Mesothelial cell of epicardium (in vitro differentiated cells): ENCODE measurements around the gene CES5A. TPM values are rescaled to one million over a fixed set of nuclear protein-coding genes. Genes with fewer than 3 reads are reported as not detected.

ENCODE experiments used
- DNase-seq, 2 experiments: peaks; one replicate each; pipeline ENCODE4 v3.0.0; 2021; ENCODE audit warnings: low spot score in 2 of 2; ENCODE audit not compliant: unreplicated experiment in 2 of 2
- H3K27ac Mint-ChIP-seq: 2 replicates; pipeline ENCODE4 v1.8.0; 2021; ENCODE audit warnings: mixed read lengths
- H3K27me3 Mint-ChIP-seq: 2 replicates; pipeline ENCODE4 v1.8.0; 2021; ENCODE audit warnings: low read depth, mixed read lengths
- H3K36me3 Mint-ChIP-seq: 2 replicates; pipeline ENCODE4 v1.8.0; 2021; ENCODE audit warnings: mixed read lengths
- H3K4me1 Mint-ChIP-seq: 2 replicates; pipeline ENCODE4 v1.8.0; 2021; ENCODE audit warnings: mixed read lengths
- H3K4me3 Mint-ChIP-seq: 2 replicates; pipeline ENCODE4 v1.8.0; 2021; ENCODE audit warnings: mild to moderate bottlenecking, moderate library complexity, mixed read lengths
- H3K9me3 Mint-ChIP-seq: 2 replicates; pipeline ENCODE4 v1.8.0; 2021; ENCODE audit warnings: mixed read lengths
- total RNA-seq: library from RNA; stranded (reverse); gene quantifications from 3 replicates; pipeline ENCODE4 v1.2.1, GENCODE V29; 2021
- TF ChIP-seq, protein P1 (sequence below): fragments of 200-600 bp; sonication (generic); IDR thresholded peaks from one replicate; pipeline ENCODE4 v1.5.0; 2021; ENCODE audit warnings: antibody characterized with exemption; ENCODE audit not compliant: unreplicated experiment

CES5A gene, protein sequence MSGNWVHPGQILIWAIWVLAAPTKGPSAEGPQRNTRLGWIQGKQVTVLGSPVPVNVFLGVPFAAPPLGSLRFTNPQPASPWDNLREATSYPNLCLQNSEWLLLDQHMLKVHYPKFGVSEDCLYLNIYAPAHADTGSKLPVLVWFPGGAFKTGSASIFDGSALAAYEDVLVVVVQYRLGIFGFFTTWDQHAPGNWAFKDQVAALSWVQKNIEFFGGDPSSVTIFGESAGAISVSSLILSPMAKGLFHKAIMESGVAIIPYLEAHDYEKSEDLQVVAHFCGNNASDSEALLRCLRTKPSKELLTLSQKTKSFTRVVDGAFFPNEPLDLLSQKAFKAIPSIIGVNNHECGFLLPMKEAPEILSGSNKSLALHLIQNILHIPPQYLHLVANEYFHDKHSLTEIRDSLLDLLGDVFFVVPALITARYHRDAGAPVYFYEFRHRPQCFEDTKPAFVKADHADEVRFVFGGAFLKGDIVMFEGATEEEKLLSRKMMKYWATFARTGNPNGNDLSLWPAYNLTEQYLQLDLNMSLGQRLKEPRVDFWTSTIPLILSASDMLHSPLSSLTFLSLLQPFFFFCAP
- not detected in 3 replicates for total RNA-seq

- Mint-ChIP-seq H3K4me3 (no peak within 1 kb of the TSS), H3K9me3 (no peaks in the 10 kb centered on the region)
These were observed at the start of gene CES5A for GRCh38 chr16:55875273-55875672. CES5A (minus strand) TSS chr16:55875373; CDS start chr16:55875221, 152 bp downstream.

DNA sequence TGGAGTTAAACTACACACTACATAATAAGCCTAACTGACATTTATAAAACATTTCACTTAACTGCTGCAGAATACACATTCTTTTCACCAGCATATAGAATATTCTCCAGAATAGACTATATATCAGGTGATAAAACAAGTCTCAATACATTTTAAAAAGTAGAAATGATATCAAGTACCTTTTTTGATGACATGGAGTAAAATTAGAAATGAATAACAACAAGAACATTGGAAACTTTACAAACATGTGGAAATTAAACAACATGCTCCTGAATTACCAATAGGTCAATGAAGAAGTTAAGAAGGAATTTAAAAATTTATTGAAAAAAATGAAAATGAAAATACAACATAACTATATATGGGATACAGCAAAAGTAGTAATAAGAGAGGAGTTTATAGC lies 47.5 kb upstream of the CES5A start:
- H3K9me3 Mint-ChIP-seq, result peaks cover 19% of the 10 kb centered on the region
- TF ChIP-seq, protein P1, sequence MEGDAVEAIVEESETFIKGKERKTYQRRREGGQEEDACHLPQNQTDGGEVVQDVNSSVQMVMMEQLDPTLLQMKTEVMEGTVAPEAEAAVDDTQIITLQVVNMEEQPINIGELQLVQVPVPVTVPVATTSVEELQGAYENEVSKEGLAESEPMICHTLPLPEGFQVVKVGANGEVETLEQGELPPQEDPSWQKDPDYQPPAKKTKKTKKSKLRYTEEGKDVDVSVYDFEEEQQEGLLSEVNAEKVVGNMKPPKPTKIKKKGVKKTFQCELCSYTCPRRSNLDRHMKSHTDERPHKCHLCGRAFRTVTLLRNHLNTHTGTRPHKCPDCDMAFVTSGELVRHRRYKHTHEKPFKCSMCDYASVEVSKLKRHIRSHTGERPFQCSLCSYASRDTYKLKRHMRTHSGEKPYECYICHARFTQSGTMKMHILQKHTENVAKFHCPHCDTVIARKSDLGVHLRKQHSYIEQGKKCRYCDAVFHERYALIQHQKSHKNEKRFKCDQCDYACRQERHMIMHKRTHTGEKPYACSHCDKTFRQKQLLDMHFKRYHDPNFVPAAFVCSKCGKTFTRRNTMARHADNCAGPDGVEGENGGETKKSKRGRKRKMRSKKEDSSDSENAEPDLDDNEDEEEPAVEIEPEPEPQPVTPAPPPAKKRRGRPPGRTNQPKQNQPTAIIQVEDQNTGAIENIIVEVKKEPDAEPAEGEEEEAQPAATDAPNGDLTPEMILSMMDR, result no peak
- peaks cover 25% of the 10 kb centered on the region for H3K27me3 Mint-ChIP-seq
- H3K36me3 Mint-ChIP-seq, result no peaks in the 10 kb centered on the region
- no peaks in the 10 kb centered on the region for H3K4me1 Mint-ChIP-seq
- no peak overlapping the region for H3K4me3 Mint-ChIP-seq
- no peak for DNase-seq
- no peak overlapping the region for H3K27ac Mint-ChIP-seq

More at GRCh38 chr16:55875273-55875672, at the start of gene CES5A:
- TF ChIP-seq, protein P1, result no peak
- DNase-seq, result no peak
- Mint-ChIP-seq H3K36me3 (no peaks in the 10 kb centered on the region), H3K27me3 (peaks cover 27% of the 10 kb centered on the region), H3K27ac (no peak within 1 kb of the TSS), H3K4me1 (peaks cover 14% of the 10 kb centered on the region)

GRCh38 chr16:55917373-55918160 lies 42.4 kb upstream of the CES5A start:
- peaks cover 19% of the 10 kb centered on the region for H3K9me3 Mint-ChIP-seq
- H3K27ac Mint-ChIP-seq, result no peak overlapping the region
- no peak for DNase-seq
- TF ChIP-seq, protein P1, result no peak
- no peak overlapping the region for H3K4me3 Mint-ChIP-seq
- no peaks in the 10 kb centered on the region for H3K36me3 Mint-ChIP-seq
- peaks cover 1% of the 10 kb centered on the region for H3K27me3 Mint-ChIP-seq
- H3K4me1 Mint-ChIP-seq, result peaks cover 31% of the 10 kb centered on the region

DNA sequence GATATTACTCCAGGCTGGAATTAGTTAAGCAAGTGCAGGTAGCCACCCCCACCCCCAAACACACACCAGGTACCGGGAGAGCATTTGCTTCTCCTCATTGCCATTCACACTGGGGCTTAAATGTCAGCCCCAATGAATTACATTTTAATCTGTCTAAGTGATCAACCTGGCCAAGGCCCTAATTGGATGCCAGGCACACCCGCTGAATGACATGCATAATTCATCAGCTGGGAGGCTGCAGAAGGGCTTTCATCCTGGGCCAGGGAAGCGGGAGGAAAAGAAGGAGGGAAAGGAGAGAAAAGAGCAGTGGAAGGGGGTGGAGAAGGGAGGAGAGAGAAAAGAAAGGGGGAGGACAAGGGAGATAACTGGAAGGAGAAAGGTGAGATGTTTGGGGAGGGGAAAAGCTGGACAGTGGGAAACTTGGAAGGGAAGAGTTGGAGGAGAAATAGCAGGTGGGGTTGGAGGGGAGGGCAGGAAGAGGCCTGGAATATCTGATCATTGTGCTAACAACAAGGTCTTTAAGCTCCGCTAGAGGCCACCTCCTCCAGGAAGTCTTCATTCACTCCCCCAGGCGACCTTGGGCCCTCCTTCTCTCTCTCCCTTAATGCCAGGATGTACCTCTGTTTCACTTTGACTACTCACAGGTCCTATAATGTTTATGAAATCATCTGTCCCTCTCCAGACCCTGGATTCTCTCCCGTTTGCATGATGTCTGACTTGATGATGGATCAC lies 40.1 kb upstream of the CES5A start:
- DNase-seq, result no peak
- H3K4me3 Mint-ChIP-seq, result no peak overlapping the region
- no peaks in the 10 kb centered on the region for H3K27me3 Mint-ChIP-seq
- peaks cover 13% of the 10 kb centered on the region for H3K9me3 Mint-ChIP-seq
- H3K27ac Mint-ChIP-seq, result peak overlapping the region; percentile 14
- peaks cover 38% of the 10 kb centered on the region for H3K4me1 Mint-ChIP-seq
- H3K36me3 Mint-ChIP-seq, result no peaks in the 10 kb centered on the region
- TF ChIP-seq, protein P1, result no peak

GRCh38 chr16:55914383-55914782 lies 39.2 kb upstream of the CES5A start:
- peak overlapping the region; percentile 65 for H3K27ac Mint-ChIP-seq
- TF ChIP-seq, protein P1, result no peak
- H3K27me3 Mint-ChIP-seq, result no peaks in the 10 kb centered on the region
- H3K4me3 Mint-ChIP-seq, result no peak overlapping the region
- H3K36me3 Mint-ChIP-seq, result no peaks in the 10 kb centered on the region
- H3K9me3 Mint-ChIP-seq, result peaks cover 7% of the 10 kb centered on the region
- H3K4me1 Mint-ChIP-seq, result peaks cover 38% of the 10 kb centered on the region
- no peak for DNase-seq
